ENCODE measurements around the gene ABCA2.

DNA sequence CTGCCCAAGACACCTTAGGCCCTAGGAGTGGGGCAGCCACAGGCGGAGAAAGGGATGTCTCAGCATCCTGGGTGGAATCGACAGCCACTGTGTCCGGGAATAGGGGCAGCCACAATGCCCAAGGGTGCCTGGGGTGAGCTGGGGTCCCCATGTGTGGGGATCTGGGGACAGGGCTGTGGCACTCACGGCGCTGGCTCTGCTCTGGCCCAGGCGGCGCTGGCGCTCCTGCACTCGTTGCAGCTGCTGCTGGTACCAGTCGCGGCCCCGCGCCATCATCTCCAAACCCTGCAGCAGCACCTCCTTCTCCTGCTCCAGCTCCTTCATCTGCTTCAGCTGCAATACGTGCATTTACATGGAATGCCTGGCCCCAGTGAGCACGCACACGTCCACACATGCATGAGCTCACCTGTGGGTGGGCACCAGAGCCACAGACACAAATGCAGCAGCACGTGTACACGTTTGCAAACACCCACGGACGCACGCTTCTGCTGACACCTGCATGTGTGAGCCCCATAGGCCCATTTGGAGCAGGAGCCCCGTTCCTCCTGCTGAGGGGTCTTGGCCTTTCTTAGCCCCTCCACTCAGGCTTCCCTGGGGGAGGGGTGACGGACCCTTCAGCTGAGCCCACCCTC is 37.4 kb upstream of the ABCA2 start:
- TF ChIP-seq, protein P1, sequence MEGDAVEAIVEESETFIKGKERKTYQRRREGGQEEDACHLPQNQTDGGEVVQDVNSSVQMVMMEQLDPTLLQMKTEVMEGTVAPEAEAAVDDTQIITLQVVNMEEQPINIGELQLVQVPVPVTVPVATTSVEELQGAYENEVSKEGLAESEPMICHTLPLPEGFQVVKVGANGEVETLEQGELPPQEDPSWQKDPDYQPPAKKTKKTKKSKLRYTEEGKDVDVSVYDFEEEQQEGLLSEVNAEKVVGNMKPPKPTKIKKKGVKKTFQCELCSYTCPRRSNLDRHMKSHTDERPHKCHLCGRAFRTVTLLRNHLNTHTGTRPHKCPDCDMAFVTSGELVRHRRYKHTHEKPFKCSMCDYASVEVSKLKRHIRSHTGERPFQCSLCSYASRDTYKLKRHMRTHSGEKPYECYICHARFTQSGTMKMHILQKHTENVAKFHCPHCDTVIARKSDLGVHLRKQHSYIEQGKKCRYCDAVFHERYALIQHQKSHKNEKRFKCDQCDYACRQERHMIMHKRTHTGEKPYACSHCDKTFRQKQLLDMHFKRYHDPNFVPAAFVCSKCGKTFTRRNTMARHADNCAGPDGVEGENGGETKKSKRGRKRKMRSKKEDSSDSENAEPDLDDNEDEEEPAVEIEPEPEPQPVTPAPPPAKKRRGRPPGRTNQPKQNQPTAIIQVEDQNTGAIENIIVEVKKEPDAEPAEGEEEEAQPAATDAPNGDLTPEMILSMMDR (conservative IDR thresholded peaks at IDR 0.05), result no peak
- no peak for TF ChIP-seq ZFX (IDR thresholded peaks at IDR 0.05)

All from C4-2B (cell line).